H7 (cell line): Measurements from ENCODE around the gene INHBB. TPM values are rescaled to one million over a fixed set of nuclear protein-coding genes. Genes with fewer than 3 reads are reported as not detected.

ENCODE experiments used
- DNase-seq: peaks from one replicate; pipeline ENCODE4 v3.0.0; 2012
- H3K27me3 ChIP-seq: 2 replicates; pipeline ENCODE4 v1.6.0; 2011; ENCODE audit warnings: mild to moderate bottlenecking, low read length; ENCODE audit not compliant: control insufficient read depth, insufficient read depth
- H3K36me3 ChIP-seq: replicated peaks from 2 replicates; pipeline ENCODE4 v1.5.1; 2011; ENCODE audit warnings: low read length; ENCODE audit not compliant: control insufficient read depth, insufficient read depth
- H3K4me3 ChIP-seq: 2 replicates; pipeline ENCODE4 v1.5.1; 2011; ENCODE audit warnings: low read depth, mild to moderate bottlenecking, control low read depth, low read length, moderate library complexity; ENCODE audit not compliant: insufficient read depth
- total RNA-seq: library from RNA; depleted of rRNA; stranded (reverse); fragments of >200 nt; shearing (Covaris generic); gene quantifications from 2 replicates; pipeline ENCODE4 v1.2.3, GENCODE V29; 2014

INHBB gene
- total RNA-seq, 1 experiment from 2014 or later, result 0.07 TPM

DNA sequence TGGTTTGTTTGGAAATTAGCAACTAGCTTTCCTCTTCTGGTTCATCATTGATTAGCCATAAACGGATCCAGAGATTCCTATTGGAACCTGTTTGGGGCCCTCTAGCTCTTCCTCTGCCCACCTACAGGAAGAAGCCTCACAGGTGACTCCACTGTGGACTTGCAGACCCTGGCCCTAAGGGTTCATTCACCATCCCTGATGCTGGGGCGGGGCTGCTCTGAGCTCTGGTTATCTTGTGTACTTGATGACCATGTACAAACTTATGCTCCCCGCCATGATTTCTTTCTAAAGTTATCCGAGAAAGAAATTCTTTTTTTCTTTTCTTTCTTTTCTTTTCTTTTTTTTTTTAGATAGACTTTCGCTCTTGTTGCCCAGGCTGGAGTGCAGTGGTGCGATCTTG, 33.9 kb upstream of the INHBB start:
- Histone ChIP-seq H3K4me3 (no peak overlapping the region), H3K27me3 (peaks cover 17% of the 10 kb centered on the region), H3K36me3 (no peaks in the 10 kb centered on the region)
- DNase-seq, result no peak

DNA sequence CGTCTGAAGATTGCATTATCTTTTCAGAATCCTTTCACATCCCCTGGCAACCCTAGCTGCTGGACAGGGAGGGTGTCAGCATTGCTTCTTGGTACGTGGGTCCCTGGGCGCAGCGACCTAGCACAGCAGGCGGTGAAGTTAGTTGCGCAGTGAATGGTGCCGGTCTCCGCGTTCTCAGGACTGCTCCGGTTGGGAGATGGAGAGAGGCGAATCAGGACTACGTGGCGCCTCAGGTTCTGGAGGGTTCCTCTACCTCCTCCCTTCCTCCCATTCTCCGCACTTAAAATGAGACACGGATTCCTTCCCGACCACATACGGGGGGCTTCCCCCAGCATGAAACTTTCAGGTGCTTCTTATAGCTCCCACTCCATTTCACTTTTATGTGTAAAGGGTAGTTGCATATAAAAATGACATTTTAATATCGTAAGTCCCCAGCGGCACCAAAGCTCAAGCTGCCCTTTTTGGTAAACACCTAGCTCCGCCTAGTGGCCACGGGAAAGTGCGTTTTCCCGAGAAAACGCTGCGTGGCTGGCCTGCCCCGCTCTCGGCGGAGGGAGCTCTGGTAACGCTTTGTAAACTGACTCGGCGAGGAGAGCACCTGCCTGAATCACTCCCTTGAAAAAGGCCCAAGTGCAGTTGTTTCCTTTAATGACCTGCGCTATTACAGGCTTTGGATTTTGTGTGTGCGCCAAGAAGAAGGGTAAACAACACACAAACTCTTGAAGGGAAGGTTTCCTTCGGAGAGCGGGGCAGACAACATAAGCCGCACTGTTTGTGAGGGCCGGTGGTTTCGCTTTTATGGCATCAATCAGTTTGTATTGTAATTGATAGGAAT, 32.9 kb upstream of the INHBB start:
- DNase-seq, result peak; percentile 86
- Histone ChIP-seq H3K36me3 (no peaks in the 10 kb centered on the region), H3K4me3 (peak overlapping the region; percentile 2; the same call in 1 of the 2 replicates), H3K27me3 (peaks cover 17% of the 10 kb centered on the region)

DNA sequence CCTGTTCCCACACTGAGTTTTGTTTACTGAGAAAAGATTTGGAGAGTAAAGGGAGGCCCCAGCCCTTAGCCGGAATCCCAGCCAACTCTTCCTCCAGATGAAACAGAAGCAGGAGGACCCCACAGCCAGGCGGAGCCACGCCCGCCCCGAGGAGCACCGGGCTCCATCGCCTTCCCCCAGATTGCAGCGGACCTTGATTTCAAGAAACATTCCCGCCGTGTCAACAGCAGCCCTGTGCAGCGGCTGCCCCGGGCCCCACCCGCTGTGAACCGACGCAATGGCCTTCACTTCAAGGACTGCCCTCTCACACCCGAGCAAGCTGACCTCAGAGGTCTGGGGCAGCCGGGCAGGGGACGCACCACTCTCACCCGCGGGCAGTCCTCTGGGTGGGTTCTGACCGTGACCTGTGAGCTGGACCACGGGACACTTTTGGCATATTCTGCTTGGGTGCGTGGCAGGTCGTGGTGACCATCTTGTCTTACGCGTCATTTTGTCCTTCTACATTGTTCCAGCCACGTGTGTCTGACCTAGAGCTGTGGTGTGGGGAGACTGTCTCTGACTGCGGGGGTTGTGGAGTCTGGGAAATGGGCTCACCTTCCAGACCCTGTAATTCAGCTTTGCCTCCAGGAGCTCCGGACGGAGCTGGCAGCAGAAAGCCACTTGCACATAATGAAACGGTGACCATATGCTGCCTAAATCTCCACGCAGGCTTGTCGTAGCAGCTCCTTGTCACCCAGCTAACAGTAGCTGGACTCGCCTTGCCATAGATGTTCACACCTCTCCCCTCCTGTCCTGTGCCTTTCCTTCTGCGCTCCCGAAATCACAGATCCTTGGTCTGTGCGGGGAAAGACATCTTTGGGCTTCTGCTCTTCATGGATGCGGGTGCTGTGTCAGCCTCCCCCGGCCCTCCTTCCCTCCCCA, 32.0 kb upstream of the INHBB start:
- Histone ChIP-seq H3K36me3 (no peaks in the 10 kb centered on the region), H3K4me3 (no peak overlapping the region; the same call in 1 of the 2 replicates), H3K27me3 (peaks cover 17% of the 10 kb centered on the region)
- peak; percentile 69 for DNase-seq

GRCh38 chr2:120314690-120315366, 31.1 kb upstream of the INHBB start:
- H3K27me3 ChIP-seq, result peaks cover 17% of the 10 kb centered on the region
- no peak overlapping the region for H3K4me3 ChIP-seq
- H3K36me3 ChIP-seq, result no peaks in the 10 kb centered on the region
- DNase-seq, result peak; percentile 42

DNA sequence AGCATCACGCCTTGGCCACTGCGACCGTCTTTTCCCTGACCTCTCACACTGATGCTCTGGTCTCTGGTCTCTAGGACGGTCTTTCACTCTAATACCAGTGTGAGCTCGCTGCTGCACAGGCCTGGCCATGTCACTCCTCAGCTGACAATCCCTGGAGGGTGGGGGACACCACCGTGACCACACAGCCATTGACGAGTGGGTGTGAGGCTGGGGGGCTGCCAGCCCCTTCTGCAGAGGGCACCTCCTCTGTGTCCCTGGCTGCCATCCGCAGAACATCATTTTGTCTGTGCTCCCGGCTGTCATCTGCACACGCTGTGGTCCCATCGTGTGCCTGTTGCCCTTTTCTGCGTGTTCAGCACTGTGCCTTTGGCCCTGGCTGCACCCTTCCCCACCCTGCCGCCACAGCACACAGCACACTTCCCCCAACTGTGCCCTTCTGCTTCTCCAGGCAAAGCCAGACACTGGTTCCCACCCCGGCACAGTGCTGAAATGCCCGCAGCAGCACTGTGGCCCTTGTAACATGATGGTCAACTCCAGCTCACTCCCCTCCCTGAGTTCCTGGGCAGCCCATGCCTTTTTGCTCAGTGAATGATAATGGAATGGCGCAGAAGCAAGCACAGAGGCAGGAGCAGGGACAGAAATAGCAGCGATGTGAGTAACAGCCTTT, 30.4 kb upstream of the INHBB start:
- H3K27me3 ChIP-seq, result peaks cover 17% of the 10 kb centered on the region
- H3K4me3 ChIP-seq, result no peak overlapping the region
- no peaks in the 10 kb centered on the region for H3K36me3 ChIP-seq
- DNase-seq, result peak; percentile 37

DNA sequence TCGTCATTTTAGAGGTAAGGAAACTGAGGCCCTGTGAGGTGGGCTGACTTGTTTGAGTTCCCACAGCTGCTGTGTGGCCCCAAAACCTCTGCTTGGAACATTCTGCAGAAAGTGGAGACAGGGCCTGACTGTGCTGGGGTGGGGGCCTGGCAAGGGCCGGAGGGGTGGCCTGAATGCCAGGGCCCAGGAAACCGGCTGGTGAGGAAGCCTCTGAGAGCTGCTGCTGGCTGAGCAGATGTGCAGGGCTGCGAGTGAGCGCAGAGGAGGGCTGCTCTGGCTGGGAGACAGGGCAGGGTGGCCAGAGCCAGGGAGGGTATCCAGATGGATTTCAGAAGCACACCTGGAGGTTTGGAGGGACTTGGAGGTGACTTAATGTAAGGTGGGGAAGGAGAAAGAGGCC, 29.9 kb upstream of the INHBB start:
- no peak for DNase-seq
- peaks cover 17% of the 10 kb centered on the region for H3K27me3 ChIP-seq

DNA sequence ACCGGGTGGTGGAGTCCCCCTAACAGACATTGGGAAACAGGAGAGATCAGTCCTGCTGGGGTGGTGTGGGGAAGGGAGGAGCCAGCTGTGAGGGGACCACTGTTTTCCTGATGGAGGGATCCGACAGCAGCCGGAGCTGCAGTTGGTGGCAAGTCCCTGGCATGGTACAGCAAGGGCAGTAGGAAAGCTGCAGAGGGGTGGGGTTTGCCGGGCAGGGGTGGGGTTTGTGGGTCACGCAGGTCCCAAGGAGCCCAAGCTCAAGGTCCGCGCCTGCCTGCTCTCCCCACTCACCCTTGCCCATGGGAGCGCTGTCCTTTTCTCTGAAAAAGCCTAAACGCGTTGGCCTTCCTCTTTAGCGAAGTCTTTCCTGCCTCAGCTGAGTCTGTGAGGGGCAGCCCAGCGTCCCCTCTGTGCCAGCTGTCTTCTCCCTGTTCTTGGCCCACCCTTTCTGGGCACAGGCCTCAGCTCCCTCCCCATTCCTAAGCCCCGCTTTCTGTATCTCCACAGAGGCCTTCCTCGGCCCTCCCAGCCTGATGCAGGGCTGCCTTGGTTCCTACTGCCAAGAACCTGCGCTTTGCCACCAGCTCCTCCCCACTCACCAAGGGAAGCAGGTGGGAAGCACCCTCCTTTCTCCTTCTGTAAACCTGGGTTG, 29.3 kb upstream of the INHBB start:
- no peak overlapping the region for H3K4me3 ChIP-seq

More for the DNA sequence above, 29.9 kb upstream of the INHBB start:
- Histone ChIP-seq H3K4me3 (no peak overlapping the region), H3K36me3 (no peaks in the 10 kb centered on the region)

DNA sequence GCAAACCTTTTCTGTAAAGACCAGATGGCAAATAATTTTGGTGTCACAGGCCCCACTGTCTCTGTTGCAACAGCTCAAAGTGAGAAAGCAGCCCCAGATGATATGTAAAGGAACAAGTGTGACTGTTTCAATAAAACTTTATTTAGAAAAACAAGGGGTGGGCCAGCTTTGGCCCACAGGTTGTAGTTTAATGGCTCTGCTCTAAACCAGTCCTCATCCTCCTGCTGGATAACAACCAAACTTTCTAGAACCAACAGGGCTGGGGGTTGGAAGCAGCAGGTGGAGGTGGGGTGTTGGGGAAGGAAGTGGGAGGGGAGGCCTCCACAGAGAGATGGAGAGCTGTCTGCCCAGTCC, 28.8 kb upstream of the INHBB start:
- no peak overlapping the region for H3K4me3 ChIP-seq
- peaks cover 15% of the 10 kb centered on the region for H3K27me3 ChIP-seq
- DNase-seq, result no peak
- no peaks in the 10 kb centered on the region for H3K36me3 ChIP-seq

More for the DNA sequence above, 29.3 kb upstream of the INHBB start:
- Histone ChIP-seq H3K36me3 (no peaks in the 10 kb centered on the region), H3K27me3 (peaks cover 17% of the 10 kb centered on the region)
- DNase-seq, result peak; percentile 55

DNA sequence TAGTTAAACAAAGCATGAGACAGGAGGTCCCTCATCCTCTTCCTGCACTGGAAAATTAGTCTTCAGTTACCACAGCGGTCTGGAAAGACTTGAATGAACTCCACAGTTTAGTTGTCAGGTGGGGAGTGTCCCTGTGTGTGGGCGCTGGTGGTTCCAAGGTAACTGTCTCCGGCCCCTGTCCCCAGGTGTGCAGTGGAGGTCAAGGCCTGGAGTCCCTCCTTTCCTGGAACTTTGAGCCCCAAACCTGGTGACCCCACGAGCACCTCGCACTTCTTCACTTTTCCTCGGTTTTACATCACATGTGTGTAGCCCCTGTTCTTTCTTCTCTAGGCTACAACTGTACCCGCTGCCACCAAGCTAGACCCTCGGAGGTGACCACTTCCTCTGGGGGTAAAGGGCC, 28.0 kb upstream of the INHBB start:
- Histone ChIP-seq H3K4me3 (no peak overlapping the region), H3K27me3 (peaks cover 10% of the 10 kb centered on the region), H3K36me3 (no peaks in the 10 kb centered on the region)
- no peak for DNase-seq

- H3K27me3 ChIP-seq, result peaks cover 7% of the 10 kb centered on the region
- DNase-seq, result peak; percentile 42
- H3K36me3 ChIP-seq, result no peaks in the 10 kb centered on the region
- H3K4me3 ChIP-seq, result no peak overlapping the region
These were observed 27.3 kb upstream of the INHBB start for GRCh38 chr2:120318626-120319025.

DNA sequence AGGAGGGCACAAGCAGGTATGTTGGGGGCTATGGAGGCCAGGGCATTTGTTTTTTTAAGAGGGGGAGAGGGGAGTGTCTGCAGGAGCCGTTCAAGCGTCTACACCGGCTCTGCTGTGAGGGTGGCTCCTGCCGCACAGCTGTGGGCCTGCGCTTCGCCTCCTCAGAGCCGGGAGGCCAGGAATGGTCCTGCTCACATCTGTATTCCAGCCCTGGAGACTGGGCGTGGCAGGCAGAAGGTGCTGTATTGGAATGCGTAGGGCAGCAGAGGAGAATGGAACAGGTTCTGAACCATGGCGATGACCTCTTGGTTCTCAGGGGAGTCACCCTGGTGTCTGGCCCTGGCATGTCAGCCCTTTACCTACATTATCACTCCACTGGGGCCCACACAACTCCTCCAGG, 26.8 kb upstream of the INHBB start:
- DNase-seq, result peak; percentile 45
- Histone ChIP-seq H3K36me3 (no peaks in the 10 kb centered on the region), H3K4me3 (no peak overlapping the region), H3K27me3 (peaks cover 3% of the 10 kb centered on the region)

GRCh38 chr2:120319686-120320317, 26.1 kb upstream of the INHBB start:
- H3K36me3 ChIP-seq, result no peaks in the 10 kb centered on the region

GRCh38 chr2:120320318-120320851, 25.6 kb upstream of the INHBB start:
- no peak overlapping the region for H3K4me3 ChIP-seq
- no peak for DNase-seq
- peaks cover 1% of the 10 kb centered on the region for H3K27me3 ChIP-seq
- no peaks in the 10 kb centered on the region for H3K36me3 ChIP-seq

More at GRCh38 chr2:120319686-120320317, 26.1 kb upstream of the INHBB start:
- Histone ChIP-seq H3K4me3 (no peak overlapping the region), H3K27me3 (peaks cover 1% of the 10 kb centered on the region)
- DNase-seq, result no peak
